Measurements from ENCODE around the gene CIDEA.

DNA sequence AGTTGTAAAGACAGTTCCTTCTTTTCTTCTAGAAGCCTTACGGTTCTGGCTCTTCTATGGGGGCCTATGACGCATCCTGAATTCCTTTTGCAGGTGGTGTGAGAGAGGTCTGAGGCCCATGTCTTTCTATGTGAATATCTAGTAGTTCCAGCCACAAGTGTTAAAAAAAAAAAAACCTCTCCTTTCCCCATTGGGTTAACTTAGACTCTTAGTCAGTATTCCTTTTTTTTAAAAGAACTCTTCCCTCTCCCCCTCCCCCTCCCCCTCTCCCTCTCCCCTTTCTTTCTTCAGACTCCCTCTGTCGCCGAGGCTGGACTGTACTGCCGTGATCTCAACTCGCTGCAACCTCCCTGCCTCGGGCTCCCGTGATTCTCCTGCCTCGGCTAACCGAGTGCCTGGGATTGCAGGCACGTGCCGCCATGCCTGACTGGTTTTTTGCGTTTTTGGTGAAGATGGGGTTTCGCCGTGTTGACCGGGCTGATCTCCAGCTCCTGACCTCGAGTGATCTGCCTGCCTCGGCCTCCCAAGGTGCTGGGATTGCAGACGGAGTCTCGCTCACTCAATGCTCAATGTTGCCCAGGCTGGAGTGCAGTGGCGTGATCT is 11.4 kb upstream of the CIDEA start:
- TF ChIP-seq, protein P1, sequence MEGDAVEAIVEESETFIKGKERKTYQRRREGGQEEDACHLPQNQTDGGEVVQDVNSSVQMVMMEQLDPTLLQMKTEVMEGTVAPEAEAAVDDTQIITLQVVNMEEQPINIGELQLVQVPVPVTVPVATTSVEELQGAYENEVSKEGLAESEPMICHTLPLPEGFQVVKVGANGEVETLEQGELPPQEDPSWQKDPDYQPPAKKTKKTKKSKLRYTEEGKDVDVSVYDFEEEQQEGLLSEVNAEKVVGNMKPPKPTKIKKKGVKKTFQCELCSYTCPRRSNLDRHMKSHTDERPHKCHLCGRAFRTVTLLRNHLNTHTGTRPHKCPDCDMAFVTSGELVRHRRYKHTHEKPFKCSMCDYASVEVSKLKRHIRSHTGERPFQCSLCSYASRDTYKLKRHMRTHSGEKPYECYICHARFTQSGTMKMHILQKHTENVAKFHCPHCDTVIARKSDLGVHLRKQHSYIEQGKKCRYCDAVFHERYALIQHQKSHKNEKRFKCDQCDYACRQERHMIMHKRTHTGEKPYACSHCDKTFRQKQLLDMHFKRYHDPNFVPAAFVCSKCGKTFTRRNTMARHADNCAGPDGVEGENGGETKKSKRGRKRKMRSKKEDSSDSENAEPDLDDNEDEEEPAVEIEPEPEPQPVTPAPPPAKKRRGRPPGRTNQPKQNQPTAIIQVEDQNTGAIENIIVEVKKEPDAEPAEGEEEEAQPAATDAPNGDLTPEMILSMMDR (IDR thresholded peaks at IDR 0.05): no peak
- no peak for TF ChIP-seq POLR2A (IDR thresholded peaks at IDR 0.05)

All from body of pancreas (tissue), 4 donors.